ENCODE data around the gene HMGA1. TPM values are rescaled to one million over a fixed set of nuclear protein-coding genes. Genes with fewer than 3 reads are reported as not detected.
A peak's percentile ranks its signal among the peaks of the same experiment; 100 is the strongest.

Gene HMGA1
- total and polyA plus RNA-seq, 2 of the 13 experiments (the other 11 are each of a cell fraction or from before 2014, with no cell fraction given) = 117 to 145 TPM

GRCh38 chr6:34230653-34231371 lies 5.9 kb upstream of the HMGA1 start:
- H3K36me3 ChIP-seq (replicated peaks in 1 of 2; ENCODE audit: control insufficient read depth in 1 of 2, insufficient read depth in 2 of 2, low read length in 2 of 2) = no peaks in the 10 kb centered on the region
- 57% methylated on average over 5 of the region's 5 CpGs for WGBS (ENCODE audit: low lambda C conversion rate)
- no TSS peak for BruUV-seq (replicated peaks)
- DNase-seq (ENCODE audit: low spot score) = no peak
- H3K27ac ChIP-seq (ENCODE audit: extremely low read length, insufficient read depth, low read length) = no peak overlapping the region
- H3K4me3 ChIP-seq (replicated peaks in 1 of 3; ENCODE audit: insufficient read depth in 1 of 3, low read depth in 2 of 3, low read length in 3 of 3) = no peak overlapping the region
- H3K4me2 ChIP-seq (ENCODE audit: low read depth, low read length) = no peak overlapping the region
- intact Hi-C loops (cut with micrococcal nuclease; ENCODE audit: unreplicated experiment) (no loop called here), in situ Hi-C loops (cut with HindIII; ENCODE audit: extremely low pct_ligation_motif_present, low pct_unique_long_range_greater_than_20kb) (loop anchor here (5.0 to 25.0 kb wide), 2 partner anchors 34 to 381 kb away; no protein-coding TSS in a partner anchor)
- no peak for FAIRE-seq
- no peaks in the 10 kb centered on the region for H3K9me3 ChIP-seq (ENCODE audit: low read length)
- H3K27me3 ChIP-seq (ENCODE audit: control insufficient read depth in 1 of 2, insufficient read depth in 2 of 2, low read length in 2 of 2) = peaks cover 5 to 26% of the 10 kb centered on the region in 2 experiments; a peak in 4 of 5 replicates
- no peak overlapping the region for H2AFZ ChIP-seq (ENCODE audit: low read length)
- TF ChIP-seq ZKSCAN8 (CRISPR knock-in tag; IDR thresholded peaks at IDR 0.05; ENCODE audit: borderline replicate concordance) = no peak
- TF ChIP-seq ATF7-NPFF (CRISPR knock-in tag; IDR thresholded peaks at IDR 0.05; ENCODE audit: low read depth) = no peak
- no peak for TF ChIP-seq ZBTB25 (CRISPR knock-in tag; IDR thresholded peaks at IDR 0.05)
- no peak for TF ChIP-seq ATF2 (CRISPR knock-in tag; IDR thresholded peaks at IDR 0.05)
- no peak for TF ChIP-seq MAF1 (CRISPR knock-in tag; IDR thresholded peaks at IDR 0.05; ENCODE audit: borderline replicate concordance)
- TF ChIP-seq ZNF207 (IDR thresholded peaks at IDR 0.05; ENCODE audit: borderline replicate concordance) = no peak
- no peak for TF ChIP-seq SIX1 (CRISPR knock-in tag; IDR thresholded peaks at IDR 0.05; ENCODE audit: borderline replicate concordance)
- TF ChIP-seq TOE1 (CRISPR knock-in tag; IDR thresholded peaks at IDR 0.05) = no peak
- TF ChIP-seq KDM1A (CRISPR knock-in tag; IDR thresholded peaks at IDR 0.05) = 0 out of 2 replicates have a peak, but pooled peaks have one; percentile 30
- TF ChIP-seq RAD51 (IDR thresholded peaks at IDR 0.05; ENCODE audit: borderline replicate concordance) = no peak
- no peak for TF ChIP-seq ZBTB44 (CRISPR knock-in tag; IDR thresholded peaks at IDR 0.05)
- no peak for TF ChIP-seq FOXJ3 (CRISPR knock-in tag; IDR thresholded peaks at IDR 0.05; ENCODE audit: borderline replicate concordance)
- TF ChIP-seq POLR2AphosphoS2 (IDR thresholded peaks at IDR 0.05; ENCODE audit: low read depth, low read length) = no peak
- TF ChIP-seq ZNF687 (CRISPR knock-in tag; IDR thresholded peaks at IDR 0.05) = 0 out of 2 replicates have a peak, but pooled peaks have one; percentile 12
- H3K79me2 ChIP-seq (ENCODE audit: insufficient read depth, low read length) = no peaks in the 10 kb centered on the region
- H4K20me1 ChIP-seq (ENCODE audit: insufficient read depth, low read length) = no peaks in the 10 kb centered on the region
- ChIA-PET CTCF (ENCODE audit: low intra/inter-chr PET ratio, low total read pairs) (no interaction called here), POLR2A (no interaction called here)
- no peak for ATAC-seq
- H3K4me1 ChIP-seq (ENCODE audit: insufficient read depth, low read length) = peaks cover 30% of the 10 kb centered on the region
- H3K9ac ChIP-seq (ENCODE audit: insufficient read depth, low read depth, low read length) = no peak overlapping the region

Data from HepG2 (cell line).